Esophagus squamous epithelium (tissue), 4 donors: Measurements from ENCODE around the gene DLGAP1.

Source experiments
- CTCF ChIP-seq, 6 experiments: fragments of 450-650 bp in 4 of 6; fragments of 200-600 bp in 2 of 6; sonication (generic) in 2 of 6; IDR thresholded peaks; one replicate each; pipeline ENCODE4 v1.5.1; 2016 to 2019; ENCODE audit warnings: antibody characterized with exemption in 6 of 6, mild to moderate bottlenecking in 4 of 6, moderate library complexity in 4 of 6
- POLR2A ChIP-seq, 4 donors: fragments of 450-650 bp; IDR thresholded peaks; one replicate each; pipeline ENCODE4 v1.6.1; 2017; ENCODE audit warnings: antibody characterized with exemption in 4 of 4, mild to moderate bottlenecking in 4 of 4, moderate library complexity in 3 of 4

GRCh38 chr18:4433717-4434116 is 21.4 kb downstream of the DLGAP1 start:
- TF ChIP-seq CTCF (IDR thresholded peaks at IDR 0.05), result no peak
- TF ChIP-seq POLR2A (IDR thresholded peaks at IDR 0.05), result no peak
